AG04449 (cell line): ENCODE measurements around the gene RAB7A.

ENCODE experiments used
- CTCF ChIA-PET: fragments of 350-600 bp; formaldehyde crosslinking; extraction: SDS; loops from one replicate; lab custom pipeline; 2021; ENCODE audit warnings: antibody characterized with exemption; lab: Yijun Ruan, JAX
- POLR2A ChIA-PET: fragments of 400-600, 350-600 bp; formaldehyde crosslinking; extraction: SDS; loops from one replicate; lab custom pipeline; 2020; ENCODE audit warnings: antibody characterized with exemption, inconsistent platforms; lab: Yijun Ruan, JAX
- DNase-seq: peaks from one replicate; pipeline ENCODE4 v3.0.0-alpha.2; 2010; ENCODE audit warnings: low read depth, low spot score
- H3K4me3 ChIP-seq: 2 replicates; pipeline ENCODE4 v1.5.1; 2011; ENCODE audit warnings: low read depth, mild to moderate bottlenecking, control low read depth, low read length
- TF ChIP-seq, protein P1 (sequence below): IDR thresholded peaks from one replicate; pipeline ENCODE4 v1.5.1; 2011; ENCODE audit warnings: mild to moderate bottlenecking, moderate library complexity, low read length, control low read depth, inconsistent platforms; ENCODE audit not compliant: insufficient read depth; ENCODE audit errors: missing control alignments

The RAB7A gene

DNA sequence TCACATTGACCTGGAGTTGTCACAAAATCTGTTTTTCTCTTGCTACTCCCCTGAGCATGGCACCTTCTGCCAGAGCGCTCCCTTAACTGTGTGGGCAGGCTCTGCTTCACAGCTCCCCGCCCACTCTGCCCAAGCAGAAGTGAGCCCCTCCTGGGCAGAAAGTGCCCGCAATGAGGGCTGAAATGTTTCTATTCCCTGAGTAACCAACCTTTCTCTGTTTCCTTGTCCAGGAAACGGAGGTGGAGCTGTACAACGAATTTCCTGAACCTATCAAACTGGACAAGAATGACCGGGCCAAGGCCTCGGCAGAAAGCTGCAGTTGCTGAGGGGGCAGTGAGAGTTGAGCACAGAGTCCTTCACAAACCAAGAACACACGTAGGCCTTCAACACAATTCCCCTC is 87.1 kb downstream of the RAB7A start:
- DNase-seq = no peak
- TF ChIP-seq, protein P1, sequence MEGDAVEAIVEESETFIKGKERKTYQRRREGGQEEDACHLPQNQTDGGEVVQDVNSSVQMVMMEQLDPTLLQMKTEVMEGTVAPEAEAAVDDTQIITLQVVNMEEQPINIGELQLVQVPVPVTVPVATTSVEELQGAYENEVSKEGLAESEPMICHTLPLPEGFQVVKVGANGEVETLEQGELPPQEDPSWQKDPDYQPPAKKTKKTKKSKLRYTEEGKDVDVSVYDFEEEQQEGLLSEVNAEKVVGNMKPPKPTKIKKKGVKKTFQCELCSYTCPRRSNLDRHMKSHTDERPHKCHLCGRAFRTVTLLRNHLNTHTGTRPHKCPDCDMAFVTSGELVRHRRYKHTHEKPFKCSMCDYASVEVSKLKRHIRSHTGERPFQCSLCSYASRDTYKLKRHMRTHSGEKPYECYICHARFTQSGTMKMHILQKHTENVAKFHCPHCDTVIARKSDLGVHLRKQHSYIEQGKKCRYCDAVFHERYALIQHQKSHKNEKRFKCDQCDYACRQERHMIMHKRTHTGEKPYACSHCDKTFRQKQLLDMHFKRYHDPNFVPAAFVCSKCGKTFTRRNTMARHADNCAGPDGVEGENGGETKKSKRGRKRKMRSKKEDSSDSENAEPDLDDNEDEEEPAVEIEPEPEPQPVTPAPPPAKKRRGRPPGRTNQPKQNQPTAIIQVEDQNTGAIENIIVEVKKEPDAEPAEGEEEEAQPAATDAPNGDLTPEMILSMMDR = no peak
- POLR2A ChIA-PET = no interaction called here
- CTCF ChIA-PET = interaction anchor here (1.1 to 3.6 kb wide), 4 partner anchors 16 to 196 kb away, joined by 3 to 25 read pairs (median 8); no protein-coding TSS in a partner anchor
- H3K4me3 ChIP-seq = no peak overlapping the region

DNA sequence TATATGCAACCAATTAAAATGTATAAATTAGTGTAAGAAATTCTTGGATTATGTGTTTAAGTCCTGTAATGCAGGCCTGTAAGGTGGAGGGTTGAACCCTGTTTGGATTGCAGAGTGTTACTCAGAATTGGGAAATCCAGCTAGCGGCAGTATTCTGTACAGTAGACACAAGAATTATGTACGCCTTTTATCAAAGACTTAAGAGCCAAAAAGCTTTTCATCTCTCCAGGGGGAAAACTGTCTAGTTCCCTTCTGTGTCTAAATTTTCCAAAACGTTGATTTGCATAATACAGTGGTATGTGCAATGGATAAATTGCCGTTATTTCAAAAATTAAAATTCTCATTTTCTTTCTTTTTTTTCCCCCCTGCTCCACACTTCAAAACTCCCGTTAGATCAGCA is 88.1 kb downstream of the RAB7A start:
- TF ChIP-seq, protein P1 = no peak
- no peak overlapping the region for H3K4me3 ChIP-seq
- ChIA-PET CTCF (interaction anchor here (1.5 to 3.6 kb wide), 3 partner anchors 17 to 133 kb away, joined by 4 to 25 read pairs (median 13); no protein-coding TSS in a partner anchor), POLR2A (no interaction called here)
- no peak for DNase-seq

DNA sequence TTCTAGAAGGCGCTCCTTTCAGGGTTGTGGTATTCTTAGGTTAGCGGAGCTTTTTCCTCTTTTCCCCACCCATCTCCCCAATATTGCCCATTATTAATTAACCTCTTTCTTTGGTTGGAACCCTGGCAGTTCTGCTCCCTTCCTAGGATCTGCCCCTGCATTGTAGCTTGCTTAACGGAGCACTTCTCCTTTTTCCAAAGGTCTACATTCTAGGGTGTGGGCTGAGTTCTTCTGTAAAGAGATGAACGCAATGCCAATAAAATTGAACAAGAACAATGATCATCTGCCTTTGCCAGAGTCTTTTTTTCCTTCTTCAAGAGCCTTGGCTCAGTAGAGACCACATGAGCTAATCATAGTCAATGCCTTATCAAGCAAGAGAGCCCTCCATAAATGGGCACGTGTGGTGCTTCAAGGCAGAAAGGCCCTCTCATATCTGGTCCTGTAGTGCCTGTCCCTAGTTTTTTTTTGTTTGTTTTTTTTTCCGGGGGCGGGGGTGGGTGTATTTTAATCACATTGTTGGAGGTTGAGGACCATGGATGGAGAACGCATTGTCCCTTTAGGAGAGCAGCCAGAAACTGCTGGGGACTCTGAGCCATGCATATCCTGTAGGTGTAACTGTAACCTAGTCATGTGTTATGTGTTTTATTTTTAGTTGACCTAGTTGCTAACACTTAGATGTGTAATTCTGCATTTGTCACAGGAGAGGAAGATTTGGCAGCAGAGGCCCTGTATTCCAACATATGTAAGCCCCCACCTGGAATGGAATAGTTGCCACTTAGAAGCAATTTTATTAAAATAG is 88.7 kb downstream of the RAB7A start:
- TF ChIP-seq, protein P1 = no peak
- POLR2A ChIA-PET = no interaction called here
- DNase-seq = no peak
- CTCF ChIA-PET = interaction anchor here (1.5 to 3.6 kb wide), 4 partner anchors 17 to 134 kb away, joined by 4 to 25 read pairs (median 10); no protein-coding TSS in a partner anchor
- H3K4me3 ChIP-seq = no peak overlapping the region

DNA sequence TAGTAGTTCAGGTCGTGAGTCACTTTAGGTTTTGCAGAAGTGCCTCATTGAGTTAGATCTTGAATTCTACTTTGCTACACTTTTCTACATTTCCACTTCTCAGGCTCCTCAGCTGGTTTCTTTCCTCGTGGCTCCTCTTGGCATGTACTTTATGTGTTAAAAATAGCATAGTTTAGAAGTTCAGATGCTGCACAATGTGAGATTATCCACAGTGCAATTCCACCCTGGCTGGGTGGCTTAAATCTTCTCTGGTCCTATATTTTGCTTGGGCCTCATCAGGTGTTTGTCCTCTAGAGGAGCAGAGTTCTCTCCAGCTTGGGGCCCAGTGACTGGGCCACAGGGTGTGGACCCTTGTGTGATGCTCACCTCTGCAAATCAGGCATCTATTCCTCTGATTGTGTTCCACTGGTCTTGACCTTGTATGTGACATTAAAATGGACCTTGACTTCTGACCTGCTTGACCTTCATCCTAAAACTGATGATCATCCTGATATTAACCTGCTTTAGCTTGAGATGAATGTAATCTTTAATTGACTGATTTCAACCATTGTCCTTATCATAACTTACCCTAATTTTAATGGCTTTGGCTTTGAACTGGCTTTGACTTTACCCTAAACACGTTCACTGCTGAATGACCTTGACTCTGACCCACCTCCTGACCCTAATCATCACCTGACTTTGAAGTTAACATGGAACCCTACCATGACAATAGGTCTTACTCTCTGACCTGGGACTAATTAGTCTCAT is 89.5 kb downstream of the RAB7A start:
- POLR2A ChIA-PET = no interaction called here
- CTCF ChIA-PET = interaction anchor here (1.5 to 3.4 kb wide), 2 partner anchors 20 to 135 kb away, joined by 8 to 13 read pairs; no protein-coding TSS in a partner anchor

DNA sequence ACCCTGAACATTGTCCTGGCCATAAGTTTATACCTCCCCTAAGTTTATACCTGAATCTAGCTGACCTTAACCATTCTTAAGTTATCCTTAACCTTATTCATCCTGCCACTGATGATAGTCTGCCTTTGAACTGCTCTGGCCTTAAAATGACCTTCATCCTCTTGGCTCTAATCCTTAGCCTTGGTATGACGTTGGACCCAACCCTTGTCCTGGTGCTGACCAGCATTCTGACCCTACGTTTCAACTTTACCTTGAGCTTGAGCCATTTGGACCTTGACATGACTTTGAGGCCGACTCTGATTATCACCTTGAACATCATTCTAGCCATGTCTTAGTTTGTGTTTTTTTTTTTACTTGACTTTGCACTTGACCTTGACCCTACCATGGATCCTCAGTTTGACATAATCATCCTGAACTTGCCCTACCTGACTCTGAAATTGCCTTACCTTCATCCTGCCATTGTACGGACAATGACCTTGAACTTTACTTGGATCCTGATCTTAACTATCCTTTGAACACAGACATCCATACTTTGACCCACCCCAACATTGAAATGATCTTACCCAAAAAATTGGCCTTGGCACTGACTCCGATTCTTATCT is 92.3 kb downstream of the RAB7A start:
- TF ChIP-seq, protein P1 = no peak
- ChIA-PET CTCF (interaction anchor here (0.9 kb wide), 1 partner anchor 14 kb away, joined by 3 read pairs; no protein-coding TSS in a partner anchor), POLR2A (no interaction called here)
- DNase-seq = no peak
- H3K4me3 ChIP-seq = no peak overlapping the region

More for the DNA sequence above, 89.5 kb downstream of the RAB7A start:
- TF ChIP-seq, protein P1 = no peak
- no peak overlapping the region for H3K4me3 ChIP-seq
- DNase-seq = no peak
